ENCODE measurements around the gene CDC42BPB. TPM values are rescaled to one million over a fixed set of nuclear protein-coding genes. Genes with fewer than 3 reads are reported as not detected.
A peak's percentile ranks its signal among the peaks of the same experiment; 100 is the strongest.

The CDC42BPB gene
- total RNA-seq, 1 donor from 2014 or later: 55.0 TPM

DNA sequence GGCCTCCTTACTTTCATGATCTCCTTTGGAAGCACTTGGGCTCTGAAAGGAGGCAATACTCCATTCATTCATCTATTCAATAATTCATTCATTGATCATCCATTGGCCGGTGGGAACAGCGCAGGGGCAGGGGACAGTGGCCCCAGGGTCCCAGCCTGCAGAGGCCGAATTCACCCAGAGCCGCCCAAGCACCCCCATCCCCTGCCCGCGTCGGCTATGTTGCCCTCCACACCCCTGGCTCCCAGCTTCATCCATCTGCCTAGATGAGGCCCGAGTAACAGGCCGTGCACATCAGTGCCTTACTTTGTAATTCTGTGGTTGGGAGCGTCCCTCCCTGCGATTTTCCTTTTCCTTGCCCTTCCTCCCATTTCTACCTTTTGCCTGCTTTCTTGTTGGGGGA lies 131.7 kb downstream of the CDC42BPB start:
- TF ChIP-seq, protein P1, sequence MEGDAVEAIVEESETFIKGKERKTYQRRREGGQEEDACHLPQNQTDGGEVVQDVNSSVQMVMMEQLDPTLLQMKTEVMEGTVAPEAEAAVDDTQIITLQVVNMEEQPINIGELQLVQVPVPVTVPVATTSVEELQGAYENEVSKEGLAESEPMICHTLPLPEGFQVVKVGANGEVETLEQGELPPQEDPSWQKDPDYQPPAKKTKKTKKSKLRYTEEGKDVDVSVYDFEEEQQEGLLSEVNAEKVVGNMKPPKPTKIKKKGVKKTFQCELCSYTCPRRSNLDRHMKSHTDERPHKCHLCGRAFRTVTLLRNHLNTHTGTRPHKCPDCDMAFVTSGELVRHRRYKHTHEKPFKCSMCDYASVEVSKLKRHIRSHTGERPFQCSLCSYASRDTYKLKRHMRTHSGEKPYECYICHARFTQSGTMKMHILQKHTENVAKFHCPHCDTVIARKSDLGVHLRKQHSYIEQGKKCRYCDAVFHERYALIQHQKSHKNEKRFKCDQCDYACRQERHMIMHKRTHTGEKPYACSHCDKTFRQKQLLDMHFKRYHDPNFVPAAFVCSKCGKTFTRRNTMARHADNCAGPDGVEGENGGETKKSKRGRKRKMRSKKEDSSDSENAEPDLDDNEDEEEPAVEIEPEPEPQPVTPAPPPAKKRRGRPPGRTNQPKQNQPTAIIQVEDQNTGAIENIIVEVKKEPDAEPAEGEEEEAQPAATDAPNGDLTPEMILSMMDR (IDR thresholded peaks at IDR 0.05; ENCODE audit: insufficient read depth, low read length, severe bottlenecking): no peak
- FAIRE-seq (no peak), DNase-seq (ENCODE audit: low read depth) (no peak)
- Histone ChIP-seq H3K27me3 (ENCODE audit: control insufficient read depth, insufficient read depth, low read length) (peaks cover 30% of the 10 kb centered on the region), H3K4me3 (ENCODE audit: low read depth, low read length) (no peak overlapping the region), H3K36me3 (ENCODE audit: control insufficient read depth, insufficient read depth, low read length) (no peaks in the 10 kb centered on the region)

DNA sequence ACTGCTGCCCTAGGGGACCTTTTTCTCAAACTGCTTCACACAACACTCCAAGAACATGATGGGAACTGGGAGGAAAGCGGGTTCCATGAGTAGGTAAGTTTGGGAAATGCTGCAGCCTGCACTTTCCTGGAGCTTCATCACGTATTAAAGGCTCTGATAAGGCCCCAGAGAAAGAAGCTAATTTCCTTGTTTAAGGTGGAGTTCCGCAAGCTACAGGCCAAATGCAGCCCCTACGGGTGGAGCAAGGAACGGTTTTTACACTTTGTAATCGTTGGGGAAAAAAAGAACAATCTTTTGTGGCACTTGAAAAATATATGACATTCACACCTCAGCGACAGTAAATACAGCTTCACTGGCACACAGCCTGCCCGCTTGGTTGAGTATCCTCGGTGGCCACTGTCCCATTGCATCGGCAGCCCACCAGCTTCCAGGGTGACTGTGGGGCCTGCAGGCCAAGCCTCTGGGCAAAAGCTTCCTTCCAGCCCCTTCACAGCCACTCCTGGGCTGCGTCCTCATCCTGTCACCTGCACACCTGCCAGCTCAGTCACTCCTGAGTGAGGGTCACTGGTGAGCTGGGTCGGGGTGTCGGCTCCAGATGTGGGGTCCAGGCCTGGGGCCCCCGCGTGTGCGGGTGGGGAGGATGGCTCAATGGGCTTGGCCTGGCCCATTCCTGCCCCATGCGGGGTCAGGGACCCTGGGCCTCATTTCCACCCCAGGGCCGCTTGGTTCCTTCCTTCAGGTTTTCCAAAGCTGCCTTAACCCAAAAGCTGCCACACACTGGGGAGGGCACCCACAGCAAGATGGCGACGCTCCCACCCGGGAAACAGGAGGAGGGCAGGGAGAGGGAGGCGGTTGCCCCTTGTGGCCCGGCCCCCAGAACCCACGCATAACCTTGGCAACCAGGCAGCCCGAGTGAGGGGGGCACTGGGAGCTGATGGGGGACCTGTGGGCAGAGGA lies 132.4 kb downstream of the CDC42BPB start:
- TF ChIP-seq, protein P1 (IDR thresholded peaks at IDR 0.05; ENCODE audit: insufficient read depth, low read length, severe bottlenecking): no peak
- no peak overlapping the region for H3K4me3 ChIP-seq (ENCODE audit: low read depth, low read length)
- peaks cover 30% of the 10 kb centered on the region for H3K27me3 ChIP-seq (ENCODE audit: control insufficient read depth, insufficient read depth, low read length)
- FAIRE-seq: no peak
- no peaks in the 10 kb centered on the region for H3K36me3 ChIP-seq (ENCODE audit: control insufficient read depth, insufficient read depth, low read length)
- DNase-seq (ENCODE audit: low read depth): no peak

DNA sequence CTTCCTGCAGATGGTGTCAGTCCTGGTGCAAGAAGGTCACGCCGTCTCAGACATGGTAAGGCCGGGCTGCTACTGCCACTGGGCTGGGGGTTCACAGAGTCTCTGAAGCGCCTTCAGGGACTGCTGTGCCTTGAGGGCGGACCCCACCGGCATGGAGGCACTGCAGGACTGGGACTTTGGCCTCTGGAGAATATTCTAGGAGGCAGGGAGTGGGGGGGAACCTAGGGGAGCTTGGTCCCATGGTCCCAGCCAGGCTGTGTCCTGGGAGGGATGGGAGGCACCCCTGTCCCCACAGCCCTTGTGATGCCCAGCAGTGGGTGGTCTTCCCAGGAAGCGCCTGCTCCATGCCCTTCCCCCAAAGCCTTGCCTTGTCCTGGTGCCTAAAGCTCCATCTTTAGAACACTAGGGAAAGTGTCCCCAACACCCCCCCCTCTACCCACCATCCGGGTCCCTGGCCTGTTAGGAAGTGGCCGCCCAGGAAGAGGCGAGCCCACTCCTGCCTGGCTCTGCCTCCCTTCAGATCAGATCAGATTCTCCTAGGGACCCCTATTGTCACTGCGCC lies 133.3 kb downstream of the CDC42BPB start:
- Histone ChIP-seq H3K4me3 (ENCODE audit: low read depth, low read length) (no peak overlapping the region), H3K27me3 (ENCODE audit: control insufficient read depth, insufficient read depth, low read length) (peaks cover 24% of the 10 kb centered on the region), H3K36me3 (ENCODE audit: control insufficient read depth, insufficient read depth, low read length) (no peaks in the 10 kb centered on the region)
- FAIRE-seq (no peak), DNase-seq (ENCODE audit: low read depth) (no peak)
- TF ChIP-seq, protein P1 (IDR thresholded peaks at IDR 0.05; ENCODE audit: insufficient read depth, low read length, severe bottlenecking): no peak

DNA sequence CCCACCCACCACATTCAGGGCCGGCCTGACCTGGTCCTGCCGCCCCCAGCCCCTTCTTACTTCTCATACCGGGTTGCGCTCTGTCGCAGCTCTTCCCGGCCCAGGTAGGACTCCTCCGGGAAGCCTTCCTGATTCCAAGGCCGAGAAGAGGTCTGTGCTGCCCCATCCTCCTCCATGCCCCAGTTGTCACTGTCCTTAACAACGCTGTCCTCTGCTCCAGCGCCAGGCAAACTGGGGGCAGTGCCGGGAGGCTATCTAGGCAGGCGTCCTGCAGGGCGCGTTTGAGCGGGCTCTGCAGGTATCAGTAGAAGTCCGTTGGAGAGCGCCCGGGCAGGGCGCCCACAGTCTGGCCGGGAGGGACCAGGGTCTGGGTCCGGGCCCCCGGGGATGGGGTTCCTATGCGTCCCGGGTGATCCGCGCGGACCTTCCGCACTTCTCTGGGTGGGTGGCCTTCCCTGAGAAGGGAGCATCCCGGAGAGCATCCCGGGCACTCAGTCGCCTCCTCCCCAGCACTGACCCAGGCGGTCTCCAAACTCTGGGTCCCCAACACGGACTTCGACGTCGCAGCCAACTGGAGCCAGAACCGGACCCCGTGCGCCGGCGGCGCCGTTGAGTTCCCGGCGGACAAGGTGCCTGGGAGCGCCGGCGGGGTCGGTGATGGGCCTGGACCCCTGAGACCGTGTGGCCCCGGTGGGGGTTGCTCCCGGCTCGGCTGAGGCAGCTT lies 134.0 kb downstream of the CDC42BPB start:
- TF ChIP-seq, protein P1 (IDR thresholded peaks at IDR 0.05; ENCODE audit: insufficient read depth, low read length, severe bottlenecking): no peak
- H3K36me3 ChIP-seq (ENCODE audit: control insufficient read depth, insufficient read depth, low read length): no peaks in the 10 kb centered on the region
- DNase-seq (ENCODE audit: low read depth) (no peak), FAIRE-seq (no peak)
- H3K27me3 ChIP-seq (ENCODE audit: control insufficient read depth, insufficient read depth, low read length): peaks cover 22% of the 10 kb centered on the region
- H3K4me3 ChIP-seq (ENCODE audit: low read depth, low read length): peak overlapping the region; percentile 16

DNA sequence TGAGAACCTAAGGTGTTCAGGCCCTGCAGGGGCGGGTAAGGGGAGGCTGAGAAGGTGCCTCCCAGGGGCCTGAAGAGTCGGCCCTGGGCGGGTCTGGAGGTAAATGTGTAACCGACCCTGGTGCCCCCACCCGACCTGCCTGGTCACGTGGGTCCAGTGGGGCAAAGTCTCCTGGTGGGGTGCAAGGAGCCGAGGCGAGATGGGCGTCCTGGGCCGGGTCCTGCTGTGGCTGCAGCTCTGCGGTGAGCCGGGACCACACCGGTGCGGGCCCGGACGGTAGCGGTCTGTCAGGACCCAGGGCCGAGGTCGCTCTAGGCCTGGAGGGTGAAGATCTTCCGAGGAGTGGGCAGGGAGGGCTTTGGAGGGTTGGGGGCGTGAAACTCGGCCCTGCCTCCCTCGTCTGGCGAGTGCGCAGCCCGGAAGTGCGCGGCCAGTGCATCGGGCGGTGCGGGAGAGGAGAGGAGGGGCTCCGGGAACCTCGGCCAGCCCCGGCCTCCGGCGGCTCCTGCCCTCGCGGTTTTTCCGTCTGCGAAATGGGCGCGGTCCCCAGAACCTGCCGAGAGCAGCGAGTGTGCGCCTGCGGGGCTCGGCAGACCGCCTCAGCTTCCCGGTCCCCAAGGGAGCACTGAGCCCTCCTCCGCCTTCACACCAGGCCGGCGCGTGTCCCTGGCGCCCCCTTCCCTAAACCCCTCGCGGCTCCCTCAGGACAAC lies 134.7 kb downstream of the CDC42BPB start, which contains the start of gene AMN:
TSS of gene AMN (plus strand) at position 174 of the 711 bp plus-strand sequence. CDS start at position 200, 26 bp downstream.
- FAIRE-seq: no peak
- Histone ChIP-seq H3K27me3 (ENCODE audit: control insufficient read depth, insufficient read depth, low read length) (peaks cover 22% of the 10 kb centered on the region), H3K36me3 (ENCODE audit: control insufficient read depth, insufficient read depth, low read length) (no peaks in the 10 kb centered on the region), H3K4me3 (ENCODE audit: low read depth, low read length) (peak within 1 kb of the TSS; percentile 16)
- DNase-seq (ENCODE audit: low read depth): no peak
- TF ChIP-seq, protein P1 (IDR thresholded peaks at IDR 0.05; ENCODE audit: insufficient read depth, low read length, severe bottlenecking): no peak

Measured in bronchial epithelial cell (primary cell).